ENCODE measurements around the gene ASB12.

ASB12 gene

DNA sequence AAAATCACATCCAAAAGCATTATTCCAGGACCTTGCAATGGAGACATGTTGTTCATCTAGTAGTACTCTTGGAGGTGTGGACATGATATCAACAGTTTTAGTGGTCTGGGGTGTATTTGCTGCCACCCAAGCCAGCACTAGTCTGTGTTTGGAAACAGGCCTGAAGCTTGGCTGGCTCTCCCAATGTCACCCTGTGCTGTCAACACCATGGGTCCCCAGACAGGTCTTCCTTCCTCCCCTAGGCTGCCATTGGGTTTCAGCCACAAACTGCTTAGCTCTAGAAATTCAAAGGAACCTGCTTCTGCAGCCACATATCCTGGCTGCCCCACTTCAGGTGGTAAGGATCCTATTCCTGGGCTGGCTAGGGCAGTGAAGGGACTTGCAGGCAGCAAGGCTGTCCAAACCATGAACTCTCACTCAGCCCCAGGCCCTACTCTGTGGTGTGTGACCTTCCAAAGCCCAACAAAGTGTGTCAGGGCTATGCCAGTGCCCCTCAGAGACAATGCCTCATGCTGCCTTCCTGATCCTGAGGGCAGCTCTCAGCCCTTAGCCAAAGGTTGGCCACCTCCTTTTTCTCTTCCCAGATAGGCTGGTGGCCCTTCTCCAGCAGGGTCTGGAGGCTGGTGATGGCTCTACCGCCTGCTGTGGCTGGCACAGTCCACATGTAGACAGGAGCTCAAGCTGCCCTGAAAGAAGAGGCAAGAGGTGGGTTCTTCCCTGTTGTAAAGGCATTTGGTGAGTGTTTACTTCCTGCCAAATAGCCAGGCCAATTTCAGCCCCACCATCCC lies 43.2 kb downstream of the ASB12 start:
- DNase-seq (ENCODE audit: low read depth in 2 of 2), result no peak

DNA sequence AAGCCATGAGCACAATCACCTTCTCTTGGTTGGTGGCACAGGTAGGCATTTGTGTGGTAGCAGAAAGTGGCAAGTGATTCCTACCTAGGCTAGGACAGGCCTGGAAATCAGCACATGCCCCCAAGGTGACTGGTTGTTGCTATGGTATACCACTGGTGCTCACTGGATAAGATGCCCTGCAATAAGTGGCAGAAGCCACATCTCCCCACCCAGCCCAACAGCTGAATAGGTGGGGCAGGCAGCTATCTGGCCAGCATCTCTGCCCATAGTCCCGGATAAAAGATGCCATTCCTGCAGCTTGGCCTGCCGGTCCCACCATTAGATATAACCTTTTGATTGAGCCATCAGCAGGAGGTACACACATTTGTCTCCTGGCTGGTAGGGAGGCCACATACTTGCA lies 46.0 kb downstream of the ASB12 start:
- DNase-seq (ENCODE audit: low read depth in 2 of 2), result no peak

DNA sequence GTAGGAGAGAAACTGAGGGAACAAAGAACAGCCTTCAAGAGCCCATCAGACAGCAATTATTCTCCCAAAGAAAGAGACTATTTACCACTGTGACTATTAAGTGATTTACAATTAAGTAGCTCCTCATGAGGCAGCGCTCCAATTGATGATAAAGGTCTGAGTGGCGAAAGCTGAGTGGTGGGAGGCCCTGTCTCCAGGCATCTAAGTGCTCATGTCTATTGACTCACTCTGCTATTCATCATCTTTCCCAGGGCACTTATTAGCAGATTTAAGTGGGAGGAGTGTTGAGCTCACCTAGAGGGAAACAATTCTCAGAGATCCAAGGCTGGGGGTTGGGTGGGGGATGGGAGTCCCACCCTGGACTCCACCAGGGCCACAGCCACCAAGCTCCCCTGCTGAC lies 48.2 kb downstream of the ASB12 start:
- no peak for DNase-seq (ENCODE audit: low read depth in 2 of 2)

DNA sequence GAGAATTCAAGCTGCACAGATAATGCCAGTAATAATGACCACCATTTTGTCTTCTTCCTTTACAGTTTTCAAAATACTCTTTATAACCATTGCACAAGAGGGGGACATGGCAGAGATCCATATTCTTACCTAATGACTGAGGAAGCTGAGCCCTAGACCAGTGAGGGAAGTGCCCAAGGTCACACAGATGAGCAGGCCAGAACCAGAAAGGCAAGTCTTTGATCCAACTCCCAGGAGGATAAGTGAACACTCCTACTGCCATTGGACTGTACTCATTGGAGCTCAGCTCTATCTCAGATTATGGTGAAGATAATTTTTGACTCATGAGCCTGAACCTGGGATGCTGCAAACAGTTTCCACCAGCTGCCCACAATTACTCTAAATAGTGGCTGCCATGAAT lies 53.5 kb downstream of the ASB12 start:
- no peak for DNase-seq (ENCODE audit: low read depth in 2 of 2)
